ENCODE data around the gene INTS11.
A peak's percentile ranks its signal among the peaks of the same experiment; 100 is the strongest.

Gene INTS11

GRCh38 chr1:1284221-1285101 is 40.0 kb downstream of the INTS11 start:
- no peak for DNase-seq

- DNase-seq = no peak
Observed at GRCh38 chr1:1283821-1284220, 40.6 kb downstream of the INTS11 start.

DNA sequence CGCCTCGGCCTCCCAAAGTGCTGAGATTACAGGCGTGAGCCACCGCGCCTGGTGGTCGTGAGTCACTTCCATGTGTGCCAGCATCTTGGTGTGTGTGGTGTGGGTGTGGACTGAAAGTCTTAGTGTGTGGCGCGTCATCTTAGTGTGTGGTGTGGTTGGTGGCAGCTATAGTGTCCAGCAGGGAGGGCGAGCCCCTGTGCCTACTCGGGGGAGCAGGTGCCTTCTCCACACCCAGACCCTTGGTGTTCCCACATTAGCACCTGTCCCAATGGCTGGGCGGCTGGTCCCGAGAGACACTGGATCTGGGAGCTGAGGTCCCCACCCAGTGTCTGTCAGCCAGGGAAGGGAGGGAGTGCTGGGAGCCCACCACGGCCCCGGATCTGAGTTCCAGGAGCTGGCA is 41.5 kb downstream of the INTS11 start:
- DNase-seq = no peak

- peak; percentile 53 for DNase-seq
Observed at GRCh38 chr1:1281533-1282321, 42.7 kb downstream of the INTS11 start.

DNA sequence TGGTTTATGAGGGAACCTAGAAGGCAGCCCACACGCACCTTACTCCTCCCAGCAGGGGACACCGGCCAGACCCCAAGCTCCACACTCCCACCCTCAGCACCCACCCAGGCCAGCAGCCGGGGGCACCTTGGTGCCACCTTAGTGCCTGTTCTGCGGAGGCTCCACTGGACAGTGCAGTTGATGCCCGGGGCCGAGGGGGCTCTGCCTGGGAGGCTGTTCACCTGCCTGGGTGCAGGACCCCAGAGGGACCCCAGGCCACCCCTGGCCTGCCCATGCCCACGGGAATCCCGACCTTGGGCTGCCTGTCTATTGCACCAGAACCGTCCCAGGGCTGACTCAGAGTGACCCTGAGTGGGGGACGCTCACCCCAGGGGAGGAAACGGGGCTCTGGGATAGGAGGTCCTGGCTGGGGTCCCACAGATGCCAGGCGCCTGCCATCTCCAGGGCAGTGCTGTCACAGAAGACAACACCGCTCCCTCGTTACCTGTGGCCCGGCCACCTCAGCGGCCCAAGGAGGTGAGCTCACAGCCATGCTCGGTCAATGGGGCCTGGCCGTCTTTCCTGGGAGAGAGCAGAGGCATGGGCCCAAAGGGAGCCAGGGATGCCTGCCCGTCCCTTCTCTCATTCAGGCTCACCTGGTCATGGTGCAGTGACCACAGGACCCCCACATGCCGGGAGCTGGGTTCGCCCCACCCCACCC is 43.5 kb downstream of the INTS11 start:
- no peak for DNase-seq

DNA sequence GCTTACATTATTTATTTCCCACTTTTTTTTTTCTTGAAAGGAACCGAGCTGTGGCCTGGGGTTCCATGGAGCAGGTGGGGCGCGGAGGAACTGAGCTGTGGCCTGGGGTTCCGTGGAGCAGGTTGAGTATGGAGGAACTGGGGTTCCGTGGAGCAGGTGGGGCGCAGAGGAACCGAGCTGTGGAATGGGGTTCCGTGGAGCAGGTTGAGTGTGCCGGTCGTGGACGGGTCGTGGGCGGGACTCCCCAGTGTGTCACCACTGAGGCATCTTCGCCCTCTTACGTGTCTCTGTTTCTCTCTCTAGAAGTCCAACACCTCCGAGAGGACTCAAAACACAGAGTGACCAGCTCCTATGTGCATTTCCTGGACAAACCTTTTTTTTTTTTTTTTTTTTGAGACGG is 45.4 kb downstream of the INTS11 start:
- no peak for DNase-seq

- no peak for DNase-seq
Observed at GRCh38 chr1:1278620-1279019, 45.8 kb downstream of the INTS11 start.

DNA sequence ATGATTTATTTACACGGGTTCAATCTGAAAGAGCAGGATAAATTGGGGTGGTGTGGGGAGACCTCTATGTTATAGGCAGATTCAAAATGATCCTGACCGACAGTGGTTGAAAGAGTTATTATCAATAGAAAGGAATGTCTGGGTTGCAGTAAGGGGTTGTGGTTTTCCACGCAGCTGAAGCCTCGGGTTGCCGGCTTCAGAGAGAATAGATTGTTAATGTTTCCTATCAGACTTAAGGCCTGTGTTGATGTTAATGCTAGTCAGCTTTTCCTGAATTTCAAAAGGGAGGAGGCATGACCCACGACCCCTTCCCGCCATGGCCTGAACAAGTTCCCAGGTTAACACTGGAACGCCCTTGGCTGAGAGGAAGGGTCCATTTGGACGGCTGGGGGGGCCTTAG is 48.6 kb downstream of the INTS11 start:
- DNase-seq = no peak

- no peak for DNase-seq
Observed at GRCh38 chr1:1274931-1275431, 49.5 kb downstream of the INTS11 start.

DNA sequence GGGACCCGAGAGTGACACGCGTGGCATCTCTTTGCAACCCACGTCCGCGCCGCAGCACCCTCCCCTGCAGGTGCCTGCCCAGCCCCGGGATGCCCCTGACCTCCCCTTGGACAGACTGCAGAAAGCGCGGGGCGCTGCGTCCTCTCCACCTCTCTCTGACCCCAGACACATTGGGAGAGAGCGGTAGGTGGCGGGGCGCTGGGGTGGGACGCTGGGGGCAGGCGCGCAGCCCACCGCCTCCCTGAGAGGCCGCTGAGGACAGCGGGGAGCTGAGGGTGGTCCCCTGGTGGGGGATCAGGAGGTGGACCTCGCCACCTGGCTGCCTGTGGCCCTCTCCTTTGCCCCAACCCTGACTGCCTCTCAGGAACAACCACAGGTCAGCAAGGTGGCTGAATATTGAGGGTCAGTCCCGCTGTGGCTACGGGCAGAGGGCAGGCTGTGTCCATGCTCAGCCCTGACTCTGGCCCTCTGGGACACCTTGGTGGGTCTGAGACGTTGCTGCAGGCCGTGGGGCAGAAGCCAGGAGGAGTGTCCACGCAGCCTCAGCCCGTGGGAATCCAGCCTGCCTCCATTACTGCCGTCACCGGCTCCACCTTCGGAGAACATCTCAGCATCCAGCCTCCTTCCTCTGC is 50.0 kb downstream of the INTS11 start:
- no peak for DNase-seq

GRCh38 chr1:1273512-1274298 is 50.8 kb downstream of the INTS11 start, which contains the start of gene UBE2J2:
TSS of gene UBE2J2 (minus strand) at chr1:1273854. CDS start at chr1:1267992, 5,862 bp downstream.
- peak; percentile 81 for DNase-seq

GRCh38 chr1:1273209-1273511 is 51.3 kb downstream of the INTS11 start:
- DNase-seq = no peak

- DNase-seq = peak; percentile 68
Observed at GRCh38 chr1:1272341-1273208, 51.9 kb downstream of the INTS11 start.

DNA sequence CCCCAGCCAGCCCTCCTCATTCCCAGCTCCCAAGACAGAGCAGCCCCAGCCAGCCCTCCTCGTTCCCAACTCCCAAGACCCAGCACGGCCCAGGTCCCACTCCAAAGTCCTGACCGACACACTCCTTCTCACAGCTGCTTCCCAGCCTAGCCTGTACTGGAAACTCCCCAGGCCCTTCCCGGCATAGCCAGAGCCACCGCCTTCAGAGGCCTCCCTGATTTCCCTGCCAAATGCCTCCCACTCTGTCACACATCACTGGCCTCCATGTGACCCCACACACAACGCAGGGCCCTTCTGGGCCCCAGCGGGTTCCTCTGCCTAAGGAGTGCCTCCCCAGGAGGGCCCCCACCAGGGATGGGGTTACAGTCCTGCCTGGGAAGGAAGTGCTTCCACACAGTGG is 53.6 kb downstream of the INTS11 start:
- DNase-seq = no peak

- no peak for DNase-seq
Observed at GRCh38 chr1:1268284-1268682, 56.2 kb downstream of the INTS11 start.

DNA sequence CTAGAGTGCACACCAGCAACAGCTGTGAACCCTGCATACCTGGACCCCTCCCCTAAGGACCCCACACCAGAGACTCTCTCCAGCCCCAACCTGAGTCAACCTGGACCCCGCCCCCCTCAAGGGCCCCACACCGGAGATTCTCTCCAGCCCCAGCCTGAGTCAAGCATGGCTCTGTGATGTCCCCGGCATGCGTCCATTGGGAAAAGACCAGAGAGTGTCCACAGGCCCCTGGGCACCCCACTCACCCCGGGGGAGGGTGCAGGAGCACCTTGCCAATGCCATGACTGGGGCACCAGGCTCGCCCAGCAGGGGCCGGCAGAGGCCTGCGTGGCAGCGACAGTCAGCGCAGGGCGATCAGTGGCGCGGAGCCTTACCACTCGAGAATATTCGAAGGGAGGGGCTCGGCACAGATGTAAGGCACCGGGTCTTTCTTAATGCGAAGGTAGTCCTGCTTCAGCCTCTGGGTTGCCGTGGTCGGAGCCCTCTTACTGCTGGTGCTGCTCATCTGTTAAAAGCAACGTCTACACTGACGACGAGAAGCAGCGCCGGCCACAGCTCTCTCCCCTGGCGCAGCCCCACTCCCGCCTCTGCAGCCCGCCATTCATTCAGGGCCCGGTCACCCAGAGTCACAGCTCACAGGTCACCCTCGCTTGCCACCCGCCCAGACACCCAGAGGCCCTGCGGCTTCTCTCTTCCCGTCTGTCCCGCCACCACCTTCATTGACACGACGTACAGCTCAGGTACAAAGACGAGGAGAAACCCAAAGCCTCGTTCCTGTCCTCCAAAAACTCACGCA is 56.8 kb downstream of the INTS11 start:
- DNase-seq = no peak

DNA sequence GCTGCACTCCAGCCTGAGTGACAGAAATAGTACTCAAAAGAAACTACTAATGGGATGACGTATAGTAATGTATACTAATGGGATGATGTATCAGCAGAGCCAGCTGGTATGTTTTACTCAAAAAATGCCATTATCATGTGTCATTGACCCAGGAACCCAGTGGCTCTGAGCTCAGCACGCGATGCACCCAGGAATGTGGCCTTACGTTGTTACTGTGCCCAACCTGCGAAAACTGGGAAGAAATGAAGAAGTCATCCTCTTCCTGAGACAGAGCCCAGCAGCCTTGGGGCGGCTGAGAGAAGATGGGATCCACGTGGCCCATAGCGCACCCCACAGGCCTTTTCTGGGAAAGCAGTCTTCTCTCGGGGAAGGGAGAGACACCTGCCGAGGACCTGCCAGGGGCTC is 59.6 kb downstream of the INTS11 start:
- no peak for DNase-seq

GRCh38 chr1:1264026-1264425 is 60.4 kb downstream of the INTS11 start:
- no peak for DNase-seq

DNA sequence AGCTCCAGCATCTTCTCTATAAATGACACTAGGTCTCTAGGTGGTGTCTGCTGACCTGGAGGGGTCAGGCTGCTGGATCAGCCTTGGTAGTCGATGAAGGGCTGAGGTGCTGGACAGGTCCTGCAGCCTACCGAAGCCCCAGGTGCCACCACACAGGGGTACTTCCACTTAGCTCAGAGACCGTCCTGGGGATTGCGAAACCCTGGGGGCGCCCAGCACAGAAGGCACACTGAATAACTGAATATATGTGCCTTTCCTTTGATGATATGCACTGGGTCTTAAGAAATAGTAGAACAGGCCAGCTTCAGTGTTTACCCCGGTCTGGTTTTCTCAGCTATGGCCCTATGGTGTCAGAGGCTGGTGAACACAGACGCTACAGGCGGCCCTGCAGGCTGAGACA is 61.7 kb downstream of the INTS11 start:
- no peak for DNase-seq

GRCh38 chr1:1262071-1262470 is 62.4 kb downstream of the INTS11 start:
- DNase-seq = no peak
